Measurements from ENCODE around the gene PGAM2. TPM values are rescaled to one million over a fixed set of nuclear protein-coding genes. Genes with fewer than 3 reads are reported as not detected.

PGAM2 gene
- total and polyA plus RNA-seq, 2 of the 13 experiments (the other 11 are each of a cell fraction or from before 2014, with no cell fraction given), result 0.22 TPM; not detected in 1

- TF ChIP-seq ZNF710 (CRISPR knock-in tag; IDR thresholded peaks at IDR 0.05; ENCODE audit: borderline replicate concordance) (peak; percentile 43; the same call in 1 of the 2 replicates), NR0B2 (CRISPR knock-in tag; IDR thresholded peaks at IDR 0.05) (no peak), ZNF331 (CRISPR knock-in tag; IDR thresholded peaks at IDR 0.05) (peak; percentile 60; the same call in 1 of the 2 replicates), ZNF687 (CRISPR knock-in tag; IDR thresholded peaks at IDR 0.05) (peak; percentile 89), HMG20A (CRISPR knock-in tag; IDR thresholded peaks at IDR 0.05; ENCODE audit: borderline replicate concordance) (0 out of 2 replicates have a peak, but pooled peaks have one; percentile 8), GABPA (IDR thresholded peaks at IDR 0.05; ENCODE audit: low read depth, low read length) (no peak), GABPA (CRISPR knock-in tag; IDR thresholded peaks at IDR 0.05; ENCODE audit: low read depth) (peak; percentile 19; the same call in 1 of the 2 replicates), SMC3 (IDR thresholded peaks at IDR 0.05; ENCODE audit: low read length) (no peak), TBX2 (CRISPR knock-in tag; IDR thresholded peaks at IDR 0.05; ENCODE audit: borderline replicate concordance) (0 out of 2 replicates have a peak, but pooled peaks have one; percentile 36), ZNF430 (CRISPR knock-in tag; IDR thresholded peaks at IDR 0.05) (no peak), HIVEP1 (CRISPR knock-in tag; IDR thresholded peaks at IDR 0.05) (0 out of 2 replicates have a peak, but pooled peaks have one; percentile 25), POLR2A (IDR thresholded peaks at IDR 0.05; ENCODE audit: insufficient read depth in 1 of 2, low read depth in 2 of 2, low read length in 2 of 2) (0 out of 4 replicates have a peak, but pooled peaks of 1 of the 2 experiments have one; percentile 21), ZMYM4 (CRISPR knock-in tag; IDR thresholded peaks at IDR 0.05) (0 out of 2 replicates have a peak, but pooled peaks have one; percentile 33), MXD1 (CRISPR knock-in tag; IDR thresholded peaks at IDR 0.05) (peak; percentile 63; the same call in 1 of the 2 replicates), ZNF260 (CRISPR knock-in tag; IDR thresholded peaks at IDR 0.05; ENCODE audit: borderline replicate concordance, low read depth) (no peak), ZFP41 (CRISPR knock-in tag; IDR thresholded peaks at IDR 0.05; ENCODE audit: borderline replicate concordance) (0 out of 2 replicates have a peak, but pooled peaks have one; percentile 63), THAP8 (CRISPR knock-in tag; IDR thresholded peaks at IDR 0.05; ENCODE audit: borderline replicate concordance) (no peak), SKI (IDR thresholded peaks at IDR 0.05; ENCODE audit: partially characterized antibody) (no peak)
Measured at GRCh38 chr7:44087911-44088838, 22.8 kb upstream of the PGAM2 start (continued).

Measured in HepG2 (cell line).